GM21447 (cell line): Measurements from ENCODE around the gene SLC3A2.
A peak's percentile ranks its signal among the peaks of the same experiment; 100 is the strongest.
"Not testable (repeated sequence)": the region's sequence is repeated elsewhere in the genome, so short reads cannot be mapped to it uniquely, and the experiment has no call there.

Experiments used
- ATAC-seq: cut with Tn5 transposase; IDR thresholded peaks from one replicate; pipeline ENCODE4 v1.9.1; 2021; ENCODE audit not compliant: unreplicated experiment

Gene SLC3A2

DNA sequence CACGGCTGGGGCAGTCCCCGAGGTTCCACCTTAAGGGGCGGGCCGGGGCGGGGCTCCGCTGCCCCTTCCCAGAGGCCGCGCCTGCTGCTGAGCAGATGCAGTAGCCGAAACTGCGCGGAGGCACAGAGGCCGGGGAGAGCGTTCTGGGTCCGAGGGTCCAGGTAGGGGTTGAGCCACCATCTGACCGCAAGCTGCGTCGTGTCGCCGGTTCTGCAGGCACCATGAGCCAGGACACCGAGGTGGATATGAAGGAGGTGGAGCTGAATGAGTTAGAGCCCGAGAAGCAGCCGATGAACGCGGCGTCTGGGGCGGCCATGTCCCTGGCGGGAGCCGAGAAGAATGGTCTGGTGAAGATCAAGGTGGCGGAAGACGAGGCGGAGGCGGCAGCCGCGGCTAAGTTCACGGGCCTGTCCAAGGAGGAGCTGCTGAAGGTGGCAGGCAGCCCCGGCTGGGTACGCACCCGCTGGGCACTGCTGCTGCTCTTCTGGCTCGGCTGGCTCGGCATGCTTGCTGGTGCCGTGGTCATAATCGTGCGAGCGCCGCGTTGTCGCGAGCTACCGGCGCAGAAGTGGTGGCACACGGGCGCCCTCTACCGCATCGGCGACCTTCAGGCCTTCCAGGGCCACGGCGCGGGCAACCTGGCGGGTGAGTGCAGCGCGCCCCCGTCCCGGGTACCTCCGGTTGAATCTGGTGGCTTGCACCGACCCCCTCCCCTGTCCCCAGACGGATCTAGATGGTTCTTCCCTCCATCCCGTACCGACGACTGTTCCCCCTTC, at the start of gene SLC3A2:
SLC3A2 (plus strand) TSS at position 94 of the 776 bp plus-strand sequence; CDS start at position 222, 128 bp downstream.
- peak; percentile 74 for ATAC-seq

DNA sequence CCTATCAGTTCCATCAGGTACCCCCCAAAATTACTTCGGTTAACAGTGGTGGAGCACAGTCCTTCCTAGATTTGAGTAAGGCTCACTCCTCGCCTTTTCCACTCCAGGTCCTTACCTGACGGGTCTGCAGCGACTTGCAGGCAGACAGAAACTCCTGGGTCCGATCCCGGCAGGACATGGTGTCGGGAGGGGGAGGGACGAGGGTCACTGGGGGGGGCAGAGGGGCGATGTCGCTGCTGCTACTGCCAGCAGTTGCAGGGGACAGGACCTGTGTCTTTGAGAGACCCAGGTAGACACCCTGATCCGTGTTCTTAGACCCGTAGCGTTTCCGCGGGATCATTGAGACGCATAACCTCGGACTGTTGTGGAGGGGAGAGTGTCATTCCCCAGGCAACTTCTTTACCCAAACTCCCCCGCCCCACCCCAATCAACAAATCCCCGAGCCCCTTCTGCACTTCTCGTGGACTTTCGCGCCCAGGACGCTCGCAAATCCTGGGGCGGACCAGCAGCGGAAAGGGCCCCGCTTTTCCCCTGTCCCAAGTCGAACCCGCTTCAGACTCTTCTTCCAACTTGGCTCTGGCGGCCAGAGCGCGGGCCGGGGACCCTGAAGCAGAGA, 49.7 kb upstream of the SLC3A2 start:
- ATAC-seq = peak; percentile 3

- ATAC-seq = peak; percentile 82
These were observed 49.0 kb upstream of the SLC3A2 start, which contains the start of gene STX5 for GRCh38 chr11:62831520-62832335. TSS of gene STX5 (minus strand) at chr11:62832051. CDS start at chr11:62831243, 808 bp downstream.

DNA sequence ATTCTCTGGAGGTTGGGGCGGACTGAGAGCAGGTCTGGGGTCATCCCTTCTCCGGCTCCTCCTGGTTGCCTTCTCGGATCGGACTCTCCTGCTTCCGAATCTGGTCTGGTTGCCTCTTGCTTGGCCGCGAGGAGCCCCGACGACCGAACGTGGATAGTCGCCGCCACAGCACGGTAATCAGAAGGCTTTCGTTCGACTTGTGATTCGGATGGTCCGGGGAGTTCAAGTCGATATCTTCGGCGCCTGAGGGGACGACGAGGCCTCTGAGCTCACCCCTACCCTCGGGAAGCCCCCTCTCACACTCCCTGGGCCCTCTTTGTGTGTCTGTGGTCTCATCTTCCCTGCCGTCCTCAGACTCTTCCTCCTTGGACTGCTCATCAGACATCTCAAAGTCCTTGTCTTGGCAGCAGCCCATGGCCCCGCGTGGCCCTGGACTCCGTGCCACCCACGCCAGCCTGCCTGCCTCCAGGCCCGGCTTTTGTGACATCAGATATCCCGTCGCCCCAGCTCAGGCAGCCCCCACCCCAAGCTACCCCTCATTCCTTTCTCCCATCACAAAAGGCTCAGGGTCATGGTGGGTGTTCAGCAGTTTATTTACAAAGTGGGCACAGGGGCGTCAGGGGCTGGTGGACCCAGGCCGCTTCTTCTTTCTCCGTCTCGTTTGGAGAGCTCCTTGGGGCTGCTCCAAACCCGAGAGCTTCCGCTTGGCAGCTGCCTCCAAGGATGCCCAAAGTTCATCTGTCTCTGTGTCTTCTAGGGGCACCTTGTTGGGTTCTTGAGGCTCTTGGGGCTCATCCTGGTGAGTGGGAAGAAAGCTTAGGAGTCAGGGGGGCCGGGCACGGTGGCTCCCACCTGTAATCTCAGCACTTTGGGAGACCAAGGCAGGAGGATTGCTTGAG, 48.1 kb upstream of the SLC3A2 start, which contains the start of gene TEX54:
TEX54 (minus strand) TSS at position 506 of the 899 bp plus-strand sequence.
- peak; percentile 11 for ATAC-seq

- ATAC-seq = no peak
These were observed 45.4 kb upstream of the SLC3A2 start for GRCh38 chr11:62835336-62835735.

GRCh38 chr11:62839050-62839945, 41.4 kb upstream of the SLC3A2 start, which contains the start of gene WDR74:
TSS of gene WDR74 (minus strand) at chr11:62839590. CDS start at chr11:62839570, 20 bp downstream.
- ATAC-seq = peak; percentile 38

- ATAC-seq = not testable (repeated sequence)
These were observed 39.9 kb upstream of the SLC3A2 start for GRCh38 chr11:62840721-62841360.

- ATAC-seq = peak; percentile 42
These were observed 39.1 kb upstream of the SLC3A2 start for GRCh38 chr11:62841361-62842170.

- ATAC-seq = no peak
These were observed 38.4 kb upstream of the SLC3A2 start for GRCh38 chr11:62842171-62842741.

- not testable (repeated sequence) for ATAC-seq
These were observed 37.8 kb upstream of the SLC3A2 start for GRCh38 chr11:62842891-62843290.

- no peak for ATAC-seq
These were observed 37.2 kb upstream of the SLC3A2 start for GRCh38 chr11:62843466-62843865.

DNA sequence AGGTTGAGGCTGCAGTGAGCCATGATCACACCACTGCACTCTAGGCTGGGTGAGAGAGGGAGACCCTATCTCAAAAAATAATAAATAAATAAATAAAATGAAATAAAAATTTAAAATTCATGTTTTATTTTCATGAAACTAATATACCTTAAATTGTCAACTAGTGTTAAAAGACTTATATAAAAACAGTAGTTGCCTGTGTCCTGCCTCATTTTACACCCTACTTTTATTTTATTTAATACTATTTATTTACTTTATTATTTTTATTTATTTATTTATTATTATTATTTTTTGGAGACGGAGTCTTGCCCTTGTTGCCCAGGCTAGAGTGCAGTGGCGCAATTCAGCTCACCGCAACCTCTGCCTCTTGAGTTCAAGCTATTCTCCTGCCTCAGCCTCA, 36.5 kb upstream of the SLC3A2 start:
- no peak for ATAC-seq

DNA sequence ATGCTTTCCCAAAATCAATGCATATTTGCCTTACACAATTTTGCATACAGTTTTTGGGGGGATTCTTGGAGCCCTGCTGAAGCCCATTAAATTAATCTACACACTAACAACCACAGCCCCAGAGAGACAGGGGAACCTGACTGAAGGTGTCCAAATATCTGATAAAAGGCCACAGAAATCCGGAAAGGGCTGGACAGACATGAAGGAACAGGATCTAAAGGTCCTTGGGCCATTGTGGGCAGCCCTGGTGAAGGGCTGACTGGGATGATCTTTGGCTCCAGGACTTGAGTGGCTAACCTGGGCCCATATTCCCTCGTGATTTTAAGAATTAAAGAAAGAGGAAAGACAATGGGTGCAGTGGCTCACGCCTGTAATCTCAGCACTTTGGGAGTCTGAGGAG, 34.5 kb upstream of the SLC3A2 start:
- no peak for ATAC-seq

- ATAC-seq = no peak
These were observed 32.9 kb upstream of the SLC3A2 start for GRCh38 chr11:62847767-62848314.

GRCh38 chr11:62850911-62851806, 29.5 kb upstream of the SLC3A2 start:
- no peak for ATAC-seq

GRCh38 chr11:62851807-62852522, 28.7 kb upstream of the SLC3A2 start:
- ATAC-seq = no peak
